GM18511 (cell line): Measurements from ENCODE around the gene SUGCT.
A peak's percentile ranks its signal among the peaks of the same experiment; 100 is the strongest.
"Not testable (repeated sequence)": the region's sequence is repeated elsewhere in the genome, so short reads cannot be mapped to it uniquely, and the experiment has no call there.

ENCODE experiments used
- ATAC-seq: cut with Tn5 transposase; IDR thresholded peaks from one replicate; pipeline ENCODE4 v1.9.1; 2021; ENCODE audit warnings: mild to moderate bottlenecking, moderate library complexity; ENCODE audit not compliant: unreplicated experiment

SUGCT gene

DNA sequence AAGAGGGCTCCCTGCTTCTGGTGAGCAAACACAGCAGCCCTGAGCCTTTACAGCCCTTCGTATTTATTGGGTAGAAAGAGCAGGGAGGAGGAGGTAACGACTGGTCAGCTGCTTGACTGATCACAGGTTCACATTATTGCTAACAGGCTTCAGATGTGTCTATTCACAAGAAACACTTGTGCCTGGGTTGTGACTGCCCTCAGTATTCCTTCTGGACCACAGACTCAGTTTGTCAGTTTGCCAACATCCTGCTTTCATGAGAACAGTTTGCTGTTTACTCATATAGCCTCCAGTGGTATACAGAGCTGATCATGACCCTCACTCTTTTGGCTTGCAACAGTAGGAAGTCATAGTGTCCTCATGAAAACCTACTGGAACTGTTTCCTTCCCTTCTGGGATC is 467.5 kb downstream of the SUGCT start:
- not testable (repeated sequence) for ATAC-seq

DNA sequence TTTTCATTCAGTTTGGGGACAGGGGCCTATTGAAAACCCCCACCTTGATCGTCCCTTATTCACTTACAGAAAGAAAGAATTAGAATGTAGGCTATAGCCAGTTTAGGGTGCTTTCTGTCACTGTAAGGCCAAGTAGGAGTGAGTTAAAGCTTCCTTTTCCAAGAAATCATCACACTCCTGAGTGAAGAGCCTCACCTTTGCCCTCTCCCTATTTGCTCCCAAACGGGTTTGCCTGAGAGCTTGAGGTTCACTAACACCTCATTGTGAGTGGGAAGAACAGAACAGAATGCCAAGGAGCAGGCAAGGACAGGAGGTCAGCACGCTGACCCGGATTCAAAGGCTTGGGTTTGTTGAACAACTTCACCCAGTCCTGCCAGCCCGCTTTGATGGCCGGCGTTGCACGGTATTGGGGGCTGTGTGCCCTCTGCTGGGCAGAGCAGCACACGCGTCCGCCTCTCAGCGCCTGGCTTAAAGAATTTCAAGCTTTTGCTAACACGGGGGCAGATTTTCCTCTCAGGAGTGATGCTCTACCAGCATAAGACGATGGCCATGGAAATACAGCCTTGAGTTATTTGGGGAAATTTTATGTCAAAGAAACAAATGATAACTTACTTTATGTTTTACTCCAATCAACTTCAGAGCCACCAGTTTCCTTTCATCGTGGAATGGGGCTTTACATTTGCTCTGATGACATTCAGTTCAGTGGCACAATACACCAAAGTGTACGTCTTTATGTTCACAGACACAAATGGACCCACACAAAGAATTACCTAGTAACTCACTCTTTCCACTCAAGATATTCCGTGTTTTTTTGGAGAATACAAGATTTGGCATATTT is 470.0 kb downstream of the SUGCT start:
- ATAC-seq, result peak; percentile 80

DNA sequence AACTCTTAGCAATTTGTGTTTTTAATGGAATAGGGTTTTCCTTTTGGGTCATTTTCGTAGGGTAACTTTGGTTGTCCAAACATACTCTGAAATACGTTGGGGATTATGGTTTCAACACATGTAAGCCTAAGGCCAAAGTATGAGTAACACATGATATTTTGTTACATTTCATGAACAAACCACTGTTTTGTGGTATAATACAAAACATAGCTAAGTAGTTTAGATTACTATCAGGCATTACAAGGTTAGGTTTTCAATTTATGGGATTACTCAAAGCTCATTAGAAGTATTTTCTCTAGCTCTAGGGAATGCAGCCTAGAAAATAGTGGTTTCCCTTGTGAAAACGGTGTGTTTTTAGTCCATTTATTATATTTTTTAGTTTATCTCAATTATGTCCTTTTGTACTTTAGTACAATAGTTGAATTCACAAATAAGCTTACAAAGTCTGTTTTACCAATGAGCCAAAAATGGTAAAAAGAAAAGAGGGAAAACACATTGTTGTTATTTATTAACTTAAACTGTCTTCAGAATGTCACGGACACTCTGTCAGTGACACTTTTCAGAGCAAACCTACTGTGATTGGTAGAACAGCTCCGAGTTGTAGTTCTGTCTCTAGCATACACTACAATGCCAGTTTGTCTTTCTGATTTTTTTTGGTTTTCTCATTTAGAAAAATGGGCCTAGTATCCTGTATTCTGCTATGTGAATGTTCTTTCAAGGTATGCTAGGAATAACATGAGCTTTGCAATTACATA is 473.7 kb downstream of the SUGCT start:
- ATAC-seq, result no peak

DNA sequence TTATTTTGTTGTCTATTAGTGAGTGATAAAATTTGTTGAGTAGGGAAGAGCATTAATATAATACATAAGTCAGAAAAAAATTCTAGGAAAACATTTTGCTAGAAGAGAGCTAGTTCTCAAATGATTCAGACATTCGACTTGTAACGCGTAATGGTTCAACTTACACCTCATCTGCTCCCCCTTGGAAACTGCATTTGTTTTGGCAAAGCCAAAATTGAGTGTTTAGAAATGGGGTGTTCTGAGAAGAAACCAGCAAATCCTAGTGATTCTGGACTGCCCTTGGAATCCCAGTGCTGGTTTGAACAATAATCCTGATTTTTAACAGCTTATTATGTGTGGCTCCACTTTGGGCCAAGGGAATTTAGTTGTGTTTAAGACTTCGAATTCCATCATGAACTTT is 475.7 kb downstream of the SUGCT start:
- no peak for ATAC-seq

DNA sequence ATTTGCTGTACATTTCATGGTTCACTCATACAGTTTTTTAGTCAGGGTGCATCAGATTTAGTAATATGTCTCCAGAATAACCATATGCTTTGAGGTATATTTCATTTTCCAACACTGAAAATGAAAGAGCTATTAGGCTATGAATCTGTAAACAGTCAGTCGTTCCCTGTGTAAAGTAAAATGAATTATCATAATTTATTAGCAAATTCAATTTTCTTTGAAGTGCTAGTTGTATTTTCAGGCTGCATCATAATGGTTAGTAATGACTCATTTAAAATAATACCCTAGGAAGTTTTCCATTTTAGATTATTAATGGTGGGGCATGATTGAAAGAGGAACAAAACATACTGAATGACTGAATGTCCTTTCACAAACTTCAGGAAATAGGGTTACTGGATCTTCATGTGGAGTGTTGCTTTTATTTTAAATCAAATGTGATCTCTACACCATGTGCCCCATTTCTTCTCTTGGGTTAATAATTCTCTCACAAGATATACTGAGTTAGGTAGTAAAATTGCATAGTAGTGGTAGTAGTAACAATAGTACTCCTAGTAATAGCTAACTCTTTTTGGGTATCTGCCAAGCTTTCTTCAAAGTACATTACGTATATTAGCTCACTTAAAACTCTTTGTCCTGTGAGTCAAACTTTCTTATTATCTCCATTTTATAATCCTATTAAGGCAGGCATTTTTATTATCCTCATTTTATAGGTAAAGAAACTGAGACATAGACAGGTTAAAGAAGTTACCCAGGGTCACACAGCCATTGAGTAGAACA is 476.5 kb downstream of the SUGCT start:
- ATAC-seq, result no peak

DNA sequence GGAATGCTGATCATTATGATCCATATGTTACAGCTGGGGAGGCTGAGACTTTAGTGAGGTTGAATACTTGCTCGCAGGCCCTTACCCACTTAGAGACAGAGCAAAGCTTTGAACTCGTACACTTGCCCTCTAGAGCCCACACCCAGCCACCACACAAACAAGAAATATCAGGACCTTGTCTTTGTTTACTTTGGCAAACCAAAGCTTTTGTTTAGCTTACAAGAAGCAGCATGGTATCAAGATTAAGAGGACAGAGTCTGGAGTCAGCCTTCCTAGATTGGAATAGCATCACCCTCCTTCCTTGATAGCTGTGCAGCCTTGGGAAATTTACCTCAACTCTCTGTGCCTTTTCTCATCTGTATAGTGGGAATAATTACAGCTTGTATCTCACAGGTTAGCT is 477.5 kb downstream of the SUGCT start:
- no peak for ATAC-seq

DNA sequence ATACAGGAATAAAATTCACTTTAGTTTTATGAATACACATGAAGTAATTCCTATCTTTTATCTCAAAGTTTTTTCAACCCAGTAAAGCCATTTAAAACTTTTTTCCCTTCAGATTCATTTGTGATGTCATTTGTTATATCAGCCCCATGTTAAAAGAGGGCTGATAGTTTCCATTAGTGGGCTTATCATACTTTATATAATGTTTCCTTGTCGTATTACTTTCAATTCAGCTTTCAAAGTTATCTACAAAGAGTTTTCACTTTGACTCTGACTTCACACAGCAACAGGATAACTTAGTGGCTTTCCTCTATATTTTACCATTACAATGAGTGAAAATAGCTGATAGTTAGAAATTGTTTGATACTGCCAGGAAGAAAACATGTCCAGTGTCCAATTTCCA is 484.8 kb downstream of the SUGCT start:
- no peak for ATAC-seq

DNA sequence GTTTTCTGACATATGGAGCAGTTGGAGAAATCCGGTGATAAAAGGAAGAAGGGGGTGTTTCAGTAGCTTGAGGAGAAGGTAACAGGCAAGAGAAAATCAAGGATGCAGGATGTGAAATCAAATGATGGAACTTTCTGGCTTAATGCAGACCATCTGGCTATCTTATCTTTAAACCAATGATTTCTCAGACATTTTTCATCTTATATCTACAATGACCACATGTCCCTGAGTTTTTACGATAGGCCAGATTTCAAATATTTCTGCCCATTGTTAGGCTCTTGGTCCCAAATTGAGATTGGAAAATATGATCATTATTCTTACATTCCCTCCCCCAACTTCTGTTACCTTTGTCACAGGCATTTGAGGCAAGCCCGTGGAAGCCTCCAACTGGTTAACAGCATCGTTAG is 486.8 kb downstream of the SUGCT start:
- ATAC-seq, result no peak

DNA sequence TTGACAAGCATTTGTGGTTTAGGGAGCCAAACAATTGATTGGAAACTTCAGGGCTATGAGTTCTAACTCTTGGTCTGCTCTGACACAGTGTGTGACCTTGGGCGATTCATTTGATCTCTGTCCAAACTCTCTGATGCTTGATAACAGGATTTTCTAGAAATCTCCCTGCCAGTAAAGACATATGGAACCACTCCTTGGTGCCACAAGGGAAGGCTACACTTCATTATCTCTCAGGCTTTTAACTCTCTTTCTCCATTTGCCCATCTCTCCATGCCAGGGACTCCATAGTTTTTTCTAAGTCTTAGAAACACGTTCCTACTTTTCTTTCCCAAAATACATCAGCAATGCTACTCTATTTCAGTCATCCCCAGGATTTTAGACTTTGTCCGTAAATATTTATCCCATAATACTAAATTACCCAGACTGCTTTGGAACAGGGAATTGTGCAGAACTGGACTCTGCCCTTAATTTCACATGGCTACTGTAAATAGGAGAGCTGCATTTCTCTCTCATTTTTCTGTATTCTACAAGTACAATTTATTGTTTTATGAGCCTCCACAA is 488.2 kb downstream of the SUGCT start:
- no peak for ATAC-seq

DNA sequence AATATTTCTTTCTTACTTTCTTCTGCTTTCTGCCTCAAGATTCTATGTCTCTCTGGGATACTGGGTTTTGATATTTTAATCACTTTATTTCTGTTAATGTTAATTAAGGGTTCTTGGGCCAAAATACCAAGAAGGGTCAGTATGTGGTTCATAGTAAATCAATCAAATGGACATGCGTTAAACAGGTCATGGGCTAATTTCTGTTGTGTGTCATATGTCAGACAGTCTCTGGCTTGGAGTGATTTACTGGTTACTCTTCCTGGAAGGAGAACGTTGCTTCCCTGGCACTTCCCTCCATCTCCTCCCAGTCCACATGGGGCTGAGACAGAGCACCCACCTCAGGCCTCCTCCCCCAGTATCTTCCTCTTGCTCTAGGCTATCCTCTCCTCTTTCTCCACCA is 489.1 kb downstream of the SUGCT start:
- no peak for ATAC-seq

DNA sequence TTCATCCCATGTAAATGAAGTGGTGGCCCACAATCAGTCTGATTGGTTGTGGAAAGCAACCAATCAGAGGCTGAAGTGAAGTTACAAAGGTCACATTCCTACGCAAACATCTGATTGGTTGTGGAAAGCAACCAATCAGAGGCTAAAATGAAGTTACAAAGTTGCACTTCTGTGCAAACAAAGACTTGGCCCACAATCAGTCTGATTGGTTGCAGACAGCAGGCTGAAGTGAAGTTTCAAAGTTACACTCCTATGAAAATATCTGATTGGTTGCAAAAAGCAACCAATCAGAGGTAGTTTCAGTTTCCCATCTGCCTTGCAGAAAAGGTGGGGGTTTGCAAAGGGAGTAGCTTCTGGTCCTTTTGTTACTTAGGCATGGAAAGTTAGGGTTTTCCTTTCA is 492.6 kb downstream of the SUGCT start:
- ATAC-seq, result not testable (repeated sequence)

DNA sequence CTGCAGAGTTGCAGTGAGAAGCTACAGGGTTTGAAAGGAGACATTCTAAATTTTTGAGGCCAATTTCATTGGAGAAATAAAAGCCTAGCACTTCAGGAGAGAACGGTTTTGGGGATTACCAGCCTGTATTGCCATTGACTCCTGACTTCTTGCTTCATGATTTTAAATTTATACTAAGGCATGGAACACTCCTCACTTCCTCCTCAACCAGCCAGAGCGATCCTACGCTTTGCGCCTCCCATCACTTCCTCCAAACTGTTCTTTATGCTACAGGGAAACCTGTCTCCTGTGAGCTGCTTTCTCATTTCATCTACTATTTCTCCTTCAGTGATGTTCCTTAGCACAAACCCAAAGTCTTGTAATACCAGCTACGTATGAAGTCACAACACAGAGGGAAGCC is 495.1 kb downstream of the SUGCT start:
- ATAC-seq, result no peak

DNA sequence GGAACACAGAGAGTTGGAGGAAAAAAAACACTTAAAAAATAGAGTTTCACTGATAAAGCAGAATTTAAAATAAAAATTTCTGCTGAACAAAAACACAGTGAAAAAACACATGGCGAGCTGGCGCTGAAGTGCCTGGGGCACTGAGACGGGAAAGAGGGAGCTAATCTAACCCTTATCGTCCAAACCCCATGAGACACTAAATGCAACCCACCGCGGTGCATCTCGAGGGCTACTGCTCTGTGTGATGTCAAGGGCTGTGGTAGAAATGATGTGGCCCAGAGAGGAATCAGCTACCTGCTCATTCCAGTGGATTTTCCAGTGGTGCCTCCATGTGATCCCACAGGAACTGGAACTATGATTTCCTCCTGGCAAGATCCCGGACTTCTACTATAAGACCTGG is 499.3 kb downstream of the SUGCT start:
- ATAC-seq, result no peak

DNA sequence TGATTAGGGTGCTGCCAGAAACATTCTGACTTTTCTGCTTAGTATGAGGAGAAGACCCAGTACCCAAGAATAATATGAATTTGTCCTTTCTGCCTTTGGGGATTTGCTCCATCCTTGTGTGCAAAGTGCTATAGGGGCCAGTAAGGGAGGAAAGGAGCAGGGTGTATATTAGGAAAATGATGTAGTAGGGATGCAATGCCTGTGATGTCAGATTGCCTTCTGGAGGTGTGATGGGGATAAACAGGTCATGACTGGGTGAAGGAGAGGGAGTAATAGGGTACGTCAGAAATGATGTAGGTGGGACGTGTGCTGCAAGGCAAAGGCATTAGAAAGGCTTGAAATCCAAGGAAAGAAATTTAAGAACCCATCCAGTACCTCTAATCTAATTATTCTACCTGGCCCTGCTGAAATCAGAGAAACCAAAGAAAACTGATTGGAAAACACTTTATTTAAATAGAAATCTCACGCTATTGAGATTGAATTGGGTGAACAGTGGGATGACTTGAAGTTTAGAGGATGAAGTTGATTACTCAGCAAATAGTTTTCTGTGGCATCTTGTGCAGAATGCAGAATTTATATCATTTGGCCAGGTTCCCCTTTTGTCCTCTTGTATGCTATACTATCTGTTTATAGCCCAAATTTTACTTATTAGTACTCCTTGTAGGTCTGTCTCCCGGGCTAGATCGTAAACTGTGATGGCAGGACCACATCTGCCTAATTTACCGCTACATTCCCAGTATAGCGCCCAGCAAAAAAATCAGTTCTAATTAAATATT is 503.9 kb downstream of the SUGCT start:
- no peak for ATAC-seq

DNA sequence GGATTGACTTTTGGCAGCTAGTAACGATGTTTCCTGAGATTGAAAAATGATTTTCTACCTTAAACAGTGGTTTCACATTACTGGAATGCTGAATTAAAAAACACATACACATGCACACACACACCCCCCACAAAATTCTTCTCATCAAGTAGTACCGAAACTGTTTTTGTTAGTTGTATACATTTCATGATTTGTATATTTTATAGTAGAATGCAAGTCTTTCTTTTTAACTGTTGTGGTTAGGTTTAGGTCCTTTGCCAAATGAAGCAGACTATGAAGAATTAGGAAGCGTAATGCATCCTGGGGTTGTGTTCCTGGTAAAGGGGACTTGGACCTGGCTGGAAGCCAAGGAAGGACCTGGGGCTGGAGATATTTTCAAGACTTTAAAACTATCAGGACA is 505.8 kb downstream of the SUGCT start:
- no peak for ATAC-seq

DNA sequence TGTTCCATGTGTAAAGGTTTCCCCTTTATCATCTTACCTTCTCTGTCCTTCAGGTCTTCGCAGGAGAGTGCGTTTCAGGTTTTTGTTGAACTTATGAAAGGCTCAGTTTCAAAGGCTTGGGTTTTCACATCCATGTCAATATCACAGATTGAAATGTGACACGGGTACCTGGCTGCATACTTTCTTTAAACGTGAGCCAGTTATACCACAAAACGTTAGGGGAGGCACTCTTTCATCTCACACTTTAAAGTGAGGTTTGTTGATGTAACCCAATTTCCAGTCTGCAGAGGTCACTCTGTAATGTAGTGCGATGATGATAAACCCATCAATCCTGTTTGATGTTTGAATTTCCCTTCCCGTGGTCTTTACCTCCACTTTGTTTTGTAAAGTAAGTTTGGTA is 506.9 kb downstream of the SUGCT start:
- no peak for ATAC-seq

DNA sequence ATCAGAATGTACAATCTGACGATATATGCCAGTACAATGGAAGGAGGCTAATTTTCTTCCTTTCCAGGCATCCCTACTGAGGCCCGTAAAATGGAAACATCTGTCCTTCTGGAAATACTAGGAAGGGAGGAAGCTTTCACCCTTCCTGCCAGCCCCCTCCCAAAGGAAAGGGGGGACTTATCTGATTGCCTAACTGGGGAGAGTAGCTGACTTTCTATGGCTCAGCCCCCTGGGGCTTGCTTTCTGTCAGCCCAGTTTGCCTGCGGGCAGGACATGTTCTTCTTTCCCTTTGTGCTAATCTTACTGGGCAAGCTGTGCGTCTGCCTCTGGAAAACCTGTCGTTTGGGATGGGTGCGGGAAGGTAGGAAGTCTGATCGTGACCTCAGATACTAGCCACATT is 508.9 kb downstream of the SUGCT start:
- no peak for ATAC-seq

DNA sequence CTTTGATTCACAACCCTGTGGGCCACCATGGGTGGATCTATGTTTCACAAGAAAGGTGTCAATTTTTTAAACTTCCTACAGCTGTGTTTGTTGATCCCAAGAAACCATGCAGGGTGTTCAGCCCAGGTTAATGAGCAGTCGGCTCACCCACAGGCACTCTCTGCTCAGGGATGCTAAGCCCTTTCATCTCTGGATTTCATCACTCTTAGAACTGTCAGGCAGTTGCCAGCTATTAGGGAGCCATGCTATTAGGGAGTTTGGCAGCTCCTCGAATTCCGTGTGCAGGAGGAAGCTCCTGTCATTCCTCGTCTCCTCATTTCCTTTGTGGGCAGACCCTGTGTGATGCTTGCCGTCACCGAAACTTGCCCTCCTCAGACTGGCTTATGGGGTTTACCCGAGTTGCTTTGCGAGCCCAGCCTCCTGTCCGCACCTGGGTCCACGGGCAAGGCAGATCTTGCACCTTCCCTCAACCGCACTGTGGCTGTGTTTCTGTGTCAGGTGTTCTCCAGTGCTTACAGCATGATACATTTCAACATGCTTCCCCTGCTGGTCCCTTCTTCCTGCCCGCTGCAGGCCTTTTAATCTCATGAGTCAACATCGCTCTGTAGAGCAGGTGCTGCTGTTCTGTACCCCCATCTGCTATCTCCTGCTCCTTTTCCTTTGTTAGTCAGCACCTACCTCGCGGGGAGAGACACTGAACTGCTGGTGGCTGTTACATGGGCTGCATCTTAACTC is 509.8 kb downstream of the SUGCT start:
- no peak for ATAC-seq

DNA sequence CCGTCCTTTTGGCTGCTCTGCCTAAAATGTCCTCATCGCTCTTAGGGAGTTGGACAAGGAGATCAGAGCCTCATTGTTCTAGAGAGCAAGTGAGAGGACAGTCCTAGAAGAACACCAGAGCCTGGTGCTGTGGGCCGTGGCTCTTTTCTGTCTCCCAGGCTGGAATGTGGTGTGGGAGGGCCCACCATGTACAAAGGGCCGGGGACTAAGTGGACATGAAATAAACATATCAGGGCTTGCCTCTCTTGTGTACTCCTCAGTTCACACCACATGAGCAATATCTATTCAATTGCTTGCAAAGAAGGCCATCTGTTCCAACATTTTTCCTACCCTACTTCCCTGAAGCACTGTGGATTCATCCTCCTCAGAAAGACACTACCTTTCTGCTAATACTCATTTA is 510.4 kb downstream of the SUGCT start:
- no peak for ATAC-seq

DNA sequence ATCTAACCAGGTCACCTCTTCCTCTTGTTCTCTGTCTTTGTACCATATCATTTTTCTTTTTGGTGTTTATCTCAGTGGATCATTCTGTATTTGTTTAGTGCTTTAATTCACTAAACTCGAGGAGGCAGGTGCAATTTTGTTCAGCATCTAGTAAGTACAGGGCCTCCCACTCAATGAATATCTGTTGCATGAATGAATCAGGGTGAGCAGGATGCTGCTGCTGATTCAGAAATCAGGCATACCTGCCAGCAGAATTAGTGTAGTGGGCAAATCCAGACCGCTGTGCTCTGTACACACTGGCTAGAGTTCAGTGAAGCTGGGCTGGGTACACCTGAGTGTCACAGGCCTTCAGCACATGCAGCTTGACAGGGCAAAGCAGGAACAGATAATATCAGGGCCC is 511.9 kb downstream of the SUGCT start:
- no peak for ATAC-seq
